Measurements from ENCODE around the gene VSIG2. TPM values are rescaled to one million over a fixed set of nuclear protein-coding genes. Genes with fewer than 3 reads are reported as not detected.

The VSIG2 gene, protein sequence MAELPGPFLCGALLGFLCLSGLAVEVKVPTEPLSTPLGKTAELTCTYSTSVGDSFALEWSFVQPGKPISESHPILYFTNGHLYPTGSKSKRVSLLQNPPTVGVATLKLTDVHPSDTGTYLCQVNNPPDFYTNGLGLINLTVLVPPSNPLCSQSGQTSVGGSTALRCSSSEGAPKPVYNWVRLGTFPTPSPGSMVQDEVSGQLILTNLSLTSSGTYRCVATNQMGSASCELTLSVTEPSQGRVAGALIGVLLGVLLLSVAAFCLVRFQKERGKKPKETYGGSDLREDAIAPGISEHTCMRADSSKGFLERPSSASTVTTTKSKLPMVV
- not detected in 2 replicates for total RNA-seq (2014; rRNA removed; shearing (Covaris generic); ENCODE audit: low replicate concordance)

- Histone ChIP-seq H3K4me3 (no peak within 1 kb of the TSS), H3K27me3 (no peaks in the 10 kb centered on the region), H3K36me3 (no peaks in the 10 kb centered on the region), H3K9me3 (no peaks in the 10 kb centered on the region)
- DNase-seq: no peak
These were observed at the start of gene VSIG2 for GRCh38 chr11:124751741-124752470. Gene VSIG2 (minus strand): TSS chr11:124752255. CDS start chr11:124752137, 118 bp downstream.

GRCh38 chr11:124801014-124801413 lies 49.0 kb upstream of the VSIG2 start:
- no peaks in the 10 kb centered on the region for H3K27me3 ChIP-seq
- H3K9me3 ChIP-seq: no peaks in the 10 kb centered on the region
- no peak for DNase-seq
- peak overlapping the region; percentile 95 for H3K4me3 ChIP-seq
- no peaks in the 10 kb centered on the region for H3K36me3 ChIP-seq

- DNase-seq: peak; percentile 80
- H3K36me3 ChIP-seq: no peaks in the 10 kb centered on the region
These were observed 48.3 kb upstream of the VSIG2 start, which contains the start of gene MSANTD2 for GRCh38 chr11:124800226-124800929. Gene MSANTD2 (minus strand): TSS chr11:124800406. CDS start chr11:124800380, 26 bp downstream.

GRCh38 chr11:124799348-124800225 lies 47.5 kb upstream of the VSIG2 start:
- Histone ChIP-seq H3K36me3 (no peaks in the 10 kb centered on the region), H3K4me3 (peak overlapping the region; percentile 95), H3K9me3 (no peaks in the 10 kb centered on the region), H3K27me3 (no peaks in the 10 kb centered on the region)
- peak; percentile 44 for DNase-seq

More at GRCh38 chr11:124800226-124800929, 48.3 kb upstream of the VSIG2 start, which contains the start of gene MSANTD2:
- Histone ChIP-seq H3K4me3 (peak within 1 kb of the TSS; percentile 95), H3K27me3 (no peaks in the 10 kb centered on the region), H3K9me3 (no peaks in the 10 kb centered on the region)

GRCh38 chr11:124798991-124799347 lies 46.9 kb upstream of the VSIG2 start:
- peak; percentile 66 for DNase-seq
- Histone ChIP-seq H3K27me3 (no peaks in the 10 kb centered on the region), H3K4me3 (peak overlapping the region; percentile 95), H3K9me3 (no peaks in the 10 kb centered on the region), H3K36me3 (no peaks in the 10 kb centered on the region)

GRCh38 chr11:124796312-124796711 lies 44.3 kb upstream of the VSIG2 start:
- H3K27me3 ChIP-seq: no peaks in the 10 kb centered on the region
- H3K4me3 ChIP-seq: no peak overlapping the region
- no peaks in the 10 kb centered on the region for H3K9me3 ChIP-seq
- no peaks in the 10 kb centered on the region for H3K36me3 ChIP-seq
- DNase-seq: no peak

DNA sequence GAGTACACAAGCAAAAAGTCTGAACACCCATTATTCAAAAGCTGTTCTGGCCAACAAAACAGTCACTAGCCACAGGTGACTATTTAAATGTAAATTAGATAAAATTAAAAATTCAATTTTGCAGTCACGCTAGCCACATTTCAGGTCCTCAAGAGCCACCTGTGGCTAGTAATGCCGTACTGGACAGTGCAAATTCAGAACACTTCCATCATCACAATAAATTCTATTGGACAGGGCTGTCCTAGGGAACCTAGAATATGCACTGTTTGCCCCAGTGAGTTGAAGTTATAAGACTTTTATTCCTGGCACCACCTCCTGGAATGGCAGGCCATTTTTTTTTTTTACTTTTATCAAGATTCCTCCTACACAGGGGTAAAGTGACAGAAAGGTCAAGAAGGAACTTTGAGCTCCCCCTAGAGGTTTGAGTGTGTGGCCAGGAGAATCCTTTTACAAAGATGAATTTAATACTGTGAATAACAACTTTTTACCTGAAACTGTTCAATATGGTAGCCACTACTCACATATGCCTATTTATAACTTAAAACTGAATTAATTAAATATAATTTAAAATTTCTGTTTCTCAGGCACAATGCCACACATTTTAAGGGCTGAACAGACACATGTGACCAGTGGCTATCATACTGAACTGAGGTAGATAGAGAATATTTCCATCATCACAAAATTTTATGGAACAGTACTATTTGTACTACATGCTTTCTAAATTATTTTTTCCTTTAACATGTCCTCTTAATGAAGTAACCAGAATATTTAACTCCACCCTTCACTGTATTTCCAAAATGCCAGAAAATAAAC lies 41.6 kb upstream of the VSIG2 start:
- Histone ChIP-seq H3K4me3 (no peak overlapping the region), H3K9me3 (no peaks in the 10 kb centered on the region), H3K36me3 (no peaks in the 10 kb centered on the region), H3K27me3 (no peaks in the 10 kb centered on the region)
- no peak for DNase-seq

- Histone ChIP-seq H3K36me3 (no peaks in the 10 kb centered on the region), H3K27me3 (no peaks in the 10 kb centered on the region), H3K4me3 (no peak overlapping the region), H3K9me3 (no peaks in the 10 kb centered on the region)
- no peak for DNase-seq
These were observed 39.7 kb upstream of the VSIG2 start for GRCh38 chr11:124791626-124792341.

DNA sequence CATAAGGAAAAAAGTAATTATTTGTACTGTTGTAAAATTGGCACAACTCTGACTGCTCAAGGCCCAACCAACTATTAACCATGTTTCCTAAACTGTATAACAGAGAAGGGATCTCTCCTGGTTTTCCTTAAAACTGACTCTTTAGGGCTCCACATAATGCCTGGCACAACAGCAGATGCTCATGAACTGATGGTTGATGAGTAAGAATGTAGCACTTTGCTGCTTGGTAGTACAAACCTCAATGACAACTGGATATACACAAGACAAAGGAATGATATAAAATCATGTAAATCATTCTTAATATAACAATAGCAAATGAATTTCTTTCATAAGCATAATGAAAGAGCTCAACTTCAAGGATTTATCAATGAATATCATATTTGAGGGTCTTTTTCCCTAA lies 36.5 kb upstream of the VSIG2 start:
- DNase-seq: no peak
- Histone ChIP-seq H3K27me3 (no peaks in the 10 kb centered on the region), H3K9me3 (no peaks in the 10 kb centered on the region), H3K36me3 (no peaks in the 10 kb centered on the region), H3K4me3 (no peak overlapping the region)

GRCh38 chr11:124784051-124784450 lies 32.0 kb upstream of the VSIG2 start:
- no peaks in the 10 kb centered on the region for H3K9me3 ChIP-seq
- no peak for DNase-seq
- H3K4me3 ChIP-seq: no peak overlapping the region
- H3K36me3 ChIP-seq: 0 out of 2 replicates have a peak, but pooled peaks cover 3% of the 10 kb centered on the region
- no peaks in the 10 kb centered on the region for H3K27me3 ChIP-seq

DNA sequence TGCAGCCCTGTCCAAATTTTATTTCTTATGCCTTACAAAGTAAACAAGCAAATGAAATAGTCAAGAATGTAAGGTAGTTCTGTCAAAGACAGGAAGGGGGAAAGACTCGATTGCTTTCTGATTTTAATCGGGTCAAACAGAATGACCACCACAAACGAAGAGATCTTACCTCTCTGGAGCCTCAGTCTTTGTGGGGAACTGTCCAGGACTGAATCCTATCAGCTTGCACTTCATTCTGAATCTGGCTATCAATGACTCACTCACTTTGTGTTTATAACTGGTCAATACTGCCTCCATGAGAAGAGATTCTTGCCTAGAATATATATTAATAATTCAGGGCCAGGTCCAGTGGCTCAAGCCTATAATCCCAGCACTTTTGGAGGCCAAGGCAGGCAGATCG lies 30.9 kb upstream of the VSIG2 start:
- DNase-seq: no peak
- Histone ChIP-seq H3K36me3 (0 out of 2 replicates have a peak, but pooled peaks cover 3% of the 10 kb centered on the region), H3K9me3 (no peaks in the 10 kb centered on the region), H3K27me3 (no peaks in the 10 kb centered on the region), H3K4me3 (no peak overlapping the region)

GRCh38 chr11:124779568-124779967 lies 27.5 kb upstream of the VSIG2 start:
- Histone ChIP-seq H3K4me3 (no peak overlapping the region), H3K36me3 (peaks cover 8% of the 10 kb centered on the region; the same call in 1 of the 2 replicates), H3K27me3 (no peaks in the 10 kb centered on the region), H3K9me3 (no peaks in the 10 kb centered on the region)
- DNase-seq: no peak

DNA sequence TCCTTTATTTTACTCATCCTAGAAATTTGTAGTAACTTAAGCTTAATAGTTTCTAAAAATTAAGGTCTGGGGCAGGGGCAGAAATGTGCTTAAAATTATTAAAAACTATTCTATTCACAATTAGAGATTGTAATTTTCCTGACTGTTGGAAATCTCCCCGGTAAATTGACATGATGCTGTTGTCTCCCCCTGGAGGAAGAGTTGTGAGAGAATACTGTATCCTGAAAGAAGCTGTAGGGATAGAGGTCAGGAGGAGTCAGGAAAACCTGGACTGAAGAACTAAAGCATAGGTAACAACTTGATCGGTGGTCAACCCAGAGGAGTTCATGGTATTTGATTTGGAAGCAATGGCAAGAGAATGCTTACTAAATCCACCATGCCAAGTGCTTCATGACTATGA lies 26.2 kb upstream of the VSIG2 start:
- Histone ChIP-seq H3K4me3 (no peak overlapping the region), H3K36me3 (peaks cover 8% of the 10 kb centered on the region; the same call in 1 of the 2 replicates), H3K9me3 (no peaks in the 10 kb centered on the region), H3K27me3 (no peaks in the 10 kb centered on the region)
- no peak for DNase-seq

- no peak for DNase-seq
- H3K9me3 ChIP-seq: no peaks in the 10 kb centered on the region
- H3K4me3 ChIP-seq: no peak overlapping the region
- peaks cover 5% of the 10 kb centered on the region for H3K36me3 ChIP-seq
- H3K27me3 ChIP-seq: no peaks in the 10 kb centered on the region
These were observed 25.0 kb upstream of the VSIG2 start for GRCh38 chr11:124776865-124777645.
